Skin of body (tissue), 2 donors: ENCODE data around the gene VSX2. TPM values are rescaled to one million over a fixed set of nuclear protein-coding genes. Genes with fewer than 3 reads are reported as not detected.
"Not testable (repeated sequence)": the region's sequence is repeated elsewhere in the genome, so short reads cannot be mapped to it uniquely, and the experiment has no call there.

Experiments
- DNase-seq: peaks from one replicate; lab custom pipeline; 2025; lab: John Stamatoyannopoulos, UW
- total RNA-seq: library from RNA; depleted of rRNA; stranded (reverse); fragments of >200 nt; gene quantifications from one replicate; pipeline ENCODE4 v1.2.3, GENCODE V29; 2014

Gene VSX2
- total RNA-seq, 1 donor from 2014 or later: not detected

DNA sequence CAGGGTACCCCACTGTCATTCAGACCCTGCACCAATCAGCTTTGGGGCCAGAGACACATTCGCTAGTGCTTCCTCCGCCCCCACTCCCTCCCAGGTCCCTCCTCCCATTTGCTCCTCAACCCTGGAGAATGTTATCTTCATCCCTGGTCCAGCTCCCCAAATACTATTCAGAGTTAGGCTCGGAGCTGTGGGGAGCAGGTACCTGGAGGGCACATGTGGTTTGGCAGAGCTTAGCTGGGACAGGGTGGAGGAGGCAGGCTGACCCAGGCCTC lies 19.5 kb downstream of the VSX2 start:
- DNase-seq: no peak

DNA sequence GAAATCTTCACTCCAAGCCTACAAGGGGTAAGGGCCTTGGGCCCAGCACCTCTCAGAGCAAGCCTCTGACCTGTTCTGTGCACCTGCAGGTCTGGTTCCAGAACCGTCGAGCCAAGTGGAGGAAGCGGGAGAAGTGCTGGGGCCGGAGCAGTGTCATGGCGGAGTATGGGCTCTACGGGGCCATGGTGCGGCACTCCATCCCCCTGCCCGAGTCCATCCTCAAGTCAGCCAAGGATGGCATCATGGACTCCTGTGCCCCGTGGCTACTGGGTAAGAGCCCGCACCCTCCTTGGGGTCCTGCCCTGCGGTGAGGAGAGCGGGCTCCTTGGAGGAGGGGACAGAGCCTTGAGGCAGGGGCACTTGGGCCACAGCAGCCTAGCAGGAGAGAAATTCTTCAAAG lies 20.3 kb downstream of the VSX2 start:
- no peak for DNase-seq

DNA sequence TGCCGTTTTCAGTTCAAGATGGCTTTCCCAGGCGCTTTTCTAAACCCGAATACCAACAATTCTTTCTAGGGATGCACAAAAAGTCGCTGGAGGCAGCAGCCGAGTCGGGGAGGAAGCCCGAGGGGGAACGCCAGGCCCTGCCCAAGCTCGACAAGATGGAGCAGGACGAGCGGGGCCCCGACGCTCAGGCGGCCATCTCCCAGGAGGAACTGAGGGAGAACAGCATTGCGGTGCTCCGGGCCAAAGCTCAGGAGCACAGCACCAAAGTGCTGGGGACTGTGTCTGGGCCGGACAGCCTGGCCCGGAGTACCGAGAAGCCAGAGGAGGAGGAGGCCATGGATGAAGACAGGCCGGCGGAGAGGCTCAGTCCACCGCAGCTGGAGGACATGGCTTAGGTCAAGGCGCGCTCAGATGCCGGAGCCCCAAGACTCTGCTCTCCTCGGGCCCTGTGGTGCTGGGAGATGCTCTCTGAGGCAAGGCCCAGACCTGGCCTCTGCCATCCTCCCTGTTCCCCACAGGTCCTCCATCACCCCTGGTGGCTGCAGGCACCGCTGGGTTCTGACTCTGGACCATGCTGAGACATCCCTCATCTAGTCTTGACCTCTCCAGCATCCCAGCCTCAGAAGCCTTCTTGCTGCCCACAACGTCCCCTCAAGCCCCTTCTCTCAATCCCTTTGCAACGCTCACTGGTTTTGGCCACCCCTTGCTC lies 21.4 kb downstream of the VSX2 start:
- no peak for DNase-seq

DNA sequence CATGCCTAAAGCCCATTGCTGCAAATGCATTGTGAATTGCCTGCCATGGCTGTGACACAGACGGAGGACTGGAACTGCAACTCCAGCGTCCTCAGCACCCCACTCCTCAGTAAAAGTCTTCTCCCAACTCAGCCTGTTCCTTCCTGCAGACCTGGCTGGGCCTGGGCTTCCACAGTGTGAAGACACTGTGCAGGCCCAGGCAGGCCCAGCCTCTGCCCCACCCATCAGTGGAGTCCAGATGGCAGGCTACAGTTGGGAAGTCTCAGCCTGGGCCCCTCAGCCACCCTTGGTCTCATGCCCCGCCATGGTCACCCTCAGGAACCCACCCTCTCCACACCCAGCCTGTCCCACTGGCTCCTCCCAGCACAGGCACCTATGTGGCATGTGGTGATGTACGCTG lies 22.0 kb downstream of the VSX2 start:
- no peak for DNase-seq

DNA sequence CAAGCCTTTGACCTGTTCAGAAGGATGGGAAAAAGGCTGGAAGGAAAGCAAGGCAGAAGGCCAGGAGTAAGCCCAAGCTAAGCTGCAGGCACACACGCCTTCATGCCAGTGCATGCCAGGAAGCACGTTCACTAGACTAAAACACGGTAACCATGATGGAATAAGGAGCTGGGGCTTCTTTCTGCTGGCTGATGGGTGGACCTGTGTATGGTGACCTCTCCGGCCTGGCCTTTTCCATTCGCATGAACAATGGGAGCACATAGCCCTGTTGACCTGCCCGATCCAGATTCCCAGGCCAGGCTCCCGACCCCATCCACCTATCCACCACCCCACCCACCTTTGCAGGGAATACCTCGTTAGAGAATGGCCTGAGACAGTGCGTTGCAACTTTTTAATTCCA lies 22.8 kb downstream of the VSX2 start:
- no peak for DNase-seq

DNA sequence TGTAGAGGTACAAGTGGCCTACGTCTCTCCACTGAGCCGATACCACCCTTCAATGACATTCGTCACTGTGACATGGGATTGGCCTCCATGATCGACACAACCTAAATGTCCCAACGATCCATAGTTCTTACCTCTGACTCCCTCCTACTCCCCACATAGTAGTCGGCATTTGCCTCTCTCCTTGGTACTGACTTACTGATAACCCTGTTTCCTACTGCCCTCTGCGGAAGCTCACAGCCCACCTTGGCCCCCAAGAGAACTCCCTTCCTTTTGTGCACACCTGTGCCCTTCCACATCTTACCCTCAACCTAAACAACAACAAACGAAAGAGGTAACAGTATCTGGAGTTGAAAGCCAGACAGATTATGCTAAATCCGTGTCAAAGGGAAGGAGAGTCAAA lies 23.9 kb downstream of the VSX2 start:
- DNase-seq: no peak

DNA sequence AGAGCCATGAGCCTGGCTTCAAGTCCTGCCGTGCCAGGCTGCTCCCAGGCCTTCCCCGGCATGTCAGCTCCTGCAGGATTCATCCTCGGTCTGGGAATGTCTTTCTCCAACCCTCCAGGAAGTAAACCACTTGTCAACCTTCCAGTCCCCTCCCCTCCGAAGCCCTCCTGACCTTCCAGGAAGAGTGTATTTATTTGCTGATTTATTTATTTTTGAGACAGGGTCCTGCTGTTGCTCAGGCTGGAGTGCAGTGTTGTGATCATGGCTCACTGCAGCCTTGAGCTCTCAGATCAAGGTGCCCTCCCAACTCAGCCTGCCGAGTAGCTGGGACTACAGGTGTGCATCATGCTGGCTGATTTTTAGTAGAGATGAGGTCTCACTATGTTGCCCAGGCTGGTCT lies 24.7 kb downstream of the VSX2 start:
- no peak for DNase-seq

DNA sequence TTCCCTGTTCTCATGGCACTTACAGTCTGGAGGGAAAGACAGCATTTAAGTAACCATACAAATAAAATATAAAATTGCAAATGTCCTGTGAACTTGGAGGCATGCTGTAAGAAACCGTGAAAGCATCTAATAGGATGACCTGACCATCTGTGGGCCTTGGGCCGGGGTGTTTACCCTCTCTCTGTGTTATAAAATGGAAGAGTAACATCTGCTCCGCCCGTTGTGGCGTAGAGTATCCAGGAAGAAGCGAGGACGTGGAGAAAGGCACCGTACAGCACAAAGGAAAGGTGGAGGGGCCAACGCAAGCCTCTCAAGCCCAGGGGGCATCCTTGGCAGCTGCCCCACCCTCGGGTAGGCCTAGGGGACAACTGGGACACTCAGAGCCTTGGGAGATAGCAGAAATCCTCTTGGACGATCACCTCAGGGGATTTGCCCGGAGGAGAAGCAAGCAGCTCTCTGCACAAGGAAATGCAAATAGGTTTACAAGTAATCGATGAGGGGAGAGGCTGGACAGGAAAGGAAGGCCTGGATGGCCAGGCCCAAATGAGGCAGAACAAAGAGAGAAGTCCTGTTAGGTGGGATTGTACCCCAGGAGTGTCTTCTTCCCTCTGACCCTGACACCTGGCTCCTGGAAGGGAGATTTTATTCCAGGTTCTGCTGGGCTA lies 26.2 kb downstream of the VSX2 start:
- no peak for DNase-seq

DNA sequence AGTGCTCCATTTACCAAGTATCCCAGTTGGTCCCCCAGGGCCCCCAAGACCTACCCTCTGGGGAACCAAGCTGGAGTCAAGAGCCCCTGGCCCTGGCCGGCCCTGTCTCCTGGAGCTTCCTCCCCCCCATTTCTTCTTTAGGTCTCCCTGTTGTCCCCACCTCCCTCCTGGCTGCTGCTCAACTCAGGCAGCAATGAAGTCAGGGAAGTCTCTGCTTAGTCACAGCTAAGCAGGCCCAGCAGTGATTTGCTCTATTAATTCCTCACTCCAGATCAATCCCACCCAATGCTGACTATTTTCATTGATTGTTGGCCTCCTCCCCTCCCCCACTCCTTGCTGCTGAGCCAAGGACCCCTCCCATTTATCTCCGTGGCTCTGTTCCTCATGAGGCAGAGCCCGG lies 28.3 kb downstream of the VSX2 start:
- no peak for DNase-seq

DNA sequence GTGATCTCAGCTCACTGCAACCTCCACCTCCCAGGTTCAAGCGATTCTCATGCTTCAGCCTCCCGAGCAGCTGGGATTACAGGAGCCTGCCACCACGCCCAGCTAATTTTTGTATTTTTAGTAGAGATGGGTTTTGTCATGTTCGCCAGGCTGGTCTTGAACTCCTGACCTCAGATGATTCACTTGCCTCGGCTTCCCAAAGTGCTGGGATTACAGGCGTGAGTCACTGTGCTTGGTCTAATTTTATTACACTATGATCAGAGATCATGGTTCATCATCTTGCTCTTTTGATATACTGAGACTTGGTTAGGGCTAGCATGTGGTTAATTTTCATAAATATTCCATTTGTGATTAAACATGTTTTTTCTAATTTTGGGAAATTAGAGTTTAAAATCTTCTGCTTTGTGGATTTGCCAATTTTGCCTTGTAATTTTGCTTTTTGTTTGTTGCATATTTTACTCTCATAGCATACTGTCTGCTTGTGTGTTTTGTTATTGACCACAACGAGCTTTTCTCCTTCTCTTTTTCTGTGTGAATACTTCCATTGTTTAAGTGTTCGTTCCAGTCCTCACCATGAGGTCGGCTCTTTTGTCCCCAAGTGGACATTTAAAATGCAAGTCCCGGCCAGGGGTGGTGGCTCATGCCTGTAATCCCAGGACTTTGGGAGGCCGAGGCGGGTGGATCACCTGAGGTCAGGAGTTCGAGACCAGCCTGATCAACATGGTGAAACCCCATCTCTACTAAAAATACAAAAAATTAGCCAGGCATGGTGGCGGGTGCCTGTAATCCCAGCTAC lies 31.3 kb downstream of the VSX2 start:
- not testable (repeated sequence) for DNase-seq

DNA sequence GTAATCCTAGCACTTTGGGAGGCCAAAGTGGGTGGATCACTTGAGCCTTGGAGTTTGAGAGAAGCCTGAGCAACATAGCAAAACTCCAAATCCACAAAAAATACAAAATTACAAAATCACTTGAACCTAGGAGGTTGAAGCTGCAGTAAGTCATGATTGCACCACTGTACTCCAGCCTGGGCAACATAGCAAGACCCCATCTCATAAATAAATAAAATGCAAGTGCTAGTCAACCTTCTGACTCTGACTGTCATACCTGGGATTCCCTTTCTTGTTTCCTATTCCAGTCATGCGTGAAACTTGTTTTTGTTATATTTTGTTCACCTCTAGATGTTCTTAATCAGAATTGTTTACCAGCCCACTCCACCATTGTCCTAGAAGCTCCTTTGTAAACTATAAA lies 32.1 kb downstream of the VSX2 start:
- no peak for DNase-seq

DNA sequence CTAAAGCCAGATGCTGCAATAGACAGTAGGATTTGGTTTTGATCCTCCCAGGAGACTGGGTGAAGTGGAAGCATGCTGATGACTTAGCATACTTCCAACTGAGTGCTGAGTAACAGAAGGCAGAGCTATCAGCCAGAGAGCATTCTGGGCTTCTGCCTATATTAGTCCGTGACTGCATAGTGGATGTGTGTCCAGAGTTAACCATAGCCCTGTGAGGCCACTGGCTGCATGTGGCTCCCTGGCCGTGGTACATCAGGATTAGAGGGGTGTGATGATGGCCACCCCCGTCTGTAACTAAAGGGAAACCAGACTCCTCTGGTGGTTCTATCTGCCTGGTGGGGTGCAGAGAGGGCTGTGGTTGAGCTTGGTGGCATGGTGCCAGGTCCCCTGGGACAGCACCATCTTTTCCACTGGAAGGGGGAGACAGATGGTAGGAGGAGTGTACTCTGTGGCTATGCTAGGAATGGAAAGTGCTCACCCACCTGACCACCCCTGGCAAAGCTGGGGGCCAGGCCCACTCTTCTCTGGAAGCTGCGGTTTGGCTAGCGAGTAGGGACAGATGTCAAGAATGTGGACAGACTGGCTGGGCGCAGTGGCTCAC lies 36.1 kb downstream of the VSX2 start:
- DNase-seq: no peak

DNA sequence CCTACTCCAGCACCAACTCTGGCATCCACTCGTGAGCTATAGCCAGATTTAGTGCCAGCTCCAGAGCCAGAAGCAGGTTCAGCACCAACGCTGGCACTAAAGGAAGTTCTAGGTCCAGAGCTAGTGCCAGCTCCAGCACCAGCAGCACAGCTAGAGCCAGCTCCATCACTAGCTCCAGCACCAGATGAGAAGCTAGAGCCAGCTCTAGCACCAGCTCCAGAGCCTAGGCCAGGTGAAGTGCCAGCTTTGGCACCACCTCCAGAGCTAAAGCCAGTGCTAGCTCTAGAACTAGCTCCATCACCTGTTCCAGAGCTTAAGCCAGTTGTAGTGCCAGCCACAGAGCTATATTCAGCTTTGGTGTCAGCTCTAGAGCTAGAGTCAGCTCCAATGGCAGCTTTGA lies 38.8 kb downstream of the VSX2 start:
- DNase-seq: no peak

DNA sequence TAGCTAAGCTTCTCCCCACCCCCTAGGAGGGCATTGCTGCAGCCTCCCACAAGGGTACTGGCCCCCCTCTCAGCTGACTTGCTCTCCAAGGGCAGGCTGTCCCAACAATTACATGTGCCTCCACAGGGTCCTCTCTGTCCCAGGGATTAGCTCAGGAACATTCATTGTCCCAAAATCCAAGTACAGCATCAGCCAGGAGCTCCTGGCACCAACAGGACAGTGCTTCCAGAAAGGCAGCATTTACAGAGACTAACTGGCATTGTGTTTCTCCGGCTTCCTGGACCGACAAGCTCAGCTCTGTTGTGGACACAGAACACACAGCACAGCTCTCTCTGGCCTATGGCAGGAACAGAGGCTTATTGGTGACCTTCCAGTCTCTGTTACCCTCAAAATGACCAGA lies 41.8 kb downstream of the VSX2 start:
- DNase-seq: no peak

DNA sequence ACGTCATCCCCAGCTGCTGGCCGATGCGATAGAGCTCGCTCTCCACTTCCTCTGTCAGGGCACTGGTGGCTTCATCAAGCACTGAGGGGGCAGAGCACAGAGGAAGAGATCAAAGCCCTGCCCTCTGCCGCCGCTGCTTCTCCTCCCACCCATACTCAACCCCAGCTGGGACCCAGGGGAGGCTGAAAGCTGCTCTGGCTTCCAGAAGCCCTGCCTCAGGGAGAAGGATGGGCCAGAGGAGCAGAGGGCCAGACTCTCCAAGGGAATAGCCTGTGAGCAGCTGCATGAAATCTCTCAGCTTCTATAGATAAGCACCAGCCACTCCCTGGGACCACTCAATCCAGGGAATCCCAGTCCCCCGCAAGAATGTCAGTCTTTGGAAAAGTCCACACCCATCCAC lies 47.5 kb downstream of the VSX2 start:
- no peak for DNase-seq

DNA sequence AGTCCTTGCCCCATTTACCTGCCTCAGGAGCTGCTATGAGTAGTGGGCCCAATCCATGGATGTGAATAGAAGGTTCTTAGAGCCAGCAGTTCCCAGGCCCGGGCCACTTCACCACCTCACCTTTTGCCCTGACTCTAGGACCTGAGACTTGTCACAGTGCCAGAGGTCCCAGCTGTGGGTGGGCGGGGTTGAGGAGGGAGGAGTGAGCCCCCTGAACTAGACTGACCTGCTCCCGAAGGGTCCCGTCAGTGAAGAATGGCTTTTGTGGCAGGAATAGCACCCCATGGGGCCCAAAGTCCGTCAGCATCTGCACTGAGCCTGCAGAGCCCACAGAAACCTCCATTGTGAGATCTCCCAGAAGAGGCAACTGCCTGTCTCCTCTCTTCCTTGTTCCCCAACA lies 50.6 kb downstream of the VSX2 start:
- DNase-seq: no peak

DNA sequence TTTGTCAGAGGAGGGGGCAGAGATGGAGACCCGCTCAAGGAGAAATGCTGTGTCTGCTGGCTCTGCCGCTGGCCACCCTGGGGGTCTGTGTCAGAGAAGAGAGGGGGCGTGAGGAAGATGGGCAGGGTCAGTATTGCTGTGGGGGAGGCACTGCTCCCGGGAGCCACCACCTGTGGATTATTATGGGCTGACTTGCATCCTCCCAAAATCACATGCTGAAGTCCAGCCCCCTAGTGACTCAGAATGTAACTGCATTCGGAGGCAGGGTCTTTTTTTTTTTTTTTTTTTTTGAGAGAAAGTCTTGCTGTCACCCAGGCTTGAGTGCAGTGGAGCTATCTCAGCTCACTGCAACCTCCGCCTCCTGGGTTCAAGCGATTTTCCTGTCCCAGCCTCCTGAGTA lies 51.2 kb downstream of the VSX2 start:
- DNase-seq: no peak

DNA sequence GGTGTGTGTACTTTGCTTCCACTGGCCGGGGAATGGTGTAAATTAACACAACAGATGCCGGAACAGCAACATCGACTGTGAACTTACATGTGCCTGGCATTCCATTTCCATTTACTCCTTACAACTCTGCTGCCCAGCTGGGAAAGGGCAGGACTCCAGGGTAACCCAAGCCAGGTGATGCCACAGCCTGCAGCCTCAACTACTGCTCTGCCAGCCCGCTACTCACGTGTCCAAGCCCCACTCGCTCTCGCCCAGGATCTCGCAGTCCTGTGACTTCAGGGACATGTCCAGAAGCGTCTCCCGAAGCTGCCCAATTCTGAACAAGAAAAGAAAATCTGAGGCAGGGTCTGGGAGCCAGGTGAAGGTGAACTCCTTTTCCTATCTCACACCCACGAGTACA lies 52.8 kb downstream of the VSX2 start:
- no peak for DNase-seq

DNA sequence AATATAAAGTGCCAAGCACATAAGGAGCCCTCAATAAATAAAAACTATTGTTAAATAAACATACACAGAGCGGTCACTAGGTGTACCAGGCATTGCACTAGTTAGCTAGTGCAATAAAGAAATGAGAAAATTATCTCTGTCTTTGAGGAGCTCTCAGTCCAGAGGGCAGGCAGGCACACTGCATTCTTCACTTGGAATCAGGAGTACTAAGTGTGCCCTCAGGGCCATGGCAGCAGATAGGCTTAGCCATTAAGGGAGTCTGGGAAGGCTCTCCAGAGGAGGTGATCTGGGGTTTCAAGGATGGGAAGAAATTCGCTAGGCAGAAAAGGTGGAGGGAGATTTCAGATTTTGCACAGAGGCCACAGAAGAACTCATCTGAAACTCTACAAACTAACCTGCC lies 54.4 kb downstream of the VSX2 start:
- no peak for DNase-seq

DNA sequence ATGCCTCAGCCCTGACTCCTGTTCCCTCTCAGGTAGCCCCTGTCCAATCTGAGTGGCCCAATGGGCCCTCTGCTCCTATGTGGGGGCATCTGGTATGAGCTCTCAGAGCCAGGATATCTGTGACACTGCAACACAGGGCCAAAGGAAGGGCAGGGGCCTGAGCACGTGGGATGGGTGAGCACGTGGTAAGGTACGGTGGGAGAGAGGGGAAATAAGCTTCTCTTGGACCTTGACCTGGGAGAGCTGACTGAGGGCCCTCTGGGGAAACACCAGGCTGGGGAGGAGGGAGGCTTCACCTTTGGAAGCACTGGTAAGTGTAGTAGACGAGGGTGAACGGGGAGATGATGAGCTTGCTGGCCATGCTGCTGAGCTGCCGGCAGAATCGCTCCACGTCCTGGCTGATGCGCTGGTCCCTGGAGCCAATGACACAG lies 56.8 kb downstream of the VSX2 start:
- no peak for DNase-seq

DNA sequence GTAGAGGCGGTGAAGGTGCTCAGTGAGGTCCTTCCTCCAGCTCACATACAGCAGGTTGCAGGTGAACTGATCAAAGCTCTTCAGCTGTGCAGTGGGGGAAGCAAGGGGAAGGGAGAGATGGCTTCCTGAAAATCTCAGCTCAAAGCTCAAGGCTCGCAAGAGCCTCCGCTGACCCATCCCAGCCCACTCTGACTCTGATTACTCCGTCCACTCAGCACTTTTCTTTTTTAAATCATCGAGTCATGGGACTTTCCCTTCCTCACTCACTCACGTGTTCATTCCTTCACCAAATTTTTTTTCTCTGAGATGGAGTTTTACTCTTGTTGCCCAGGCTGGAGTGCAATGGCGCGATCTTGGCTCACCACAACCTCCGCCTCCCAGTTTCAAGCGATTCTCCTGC lies 58.7 kb downstream of the VSX2 start:
- no peak for DNase-seq

DNA sequence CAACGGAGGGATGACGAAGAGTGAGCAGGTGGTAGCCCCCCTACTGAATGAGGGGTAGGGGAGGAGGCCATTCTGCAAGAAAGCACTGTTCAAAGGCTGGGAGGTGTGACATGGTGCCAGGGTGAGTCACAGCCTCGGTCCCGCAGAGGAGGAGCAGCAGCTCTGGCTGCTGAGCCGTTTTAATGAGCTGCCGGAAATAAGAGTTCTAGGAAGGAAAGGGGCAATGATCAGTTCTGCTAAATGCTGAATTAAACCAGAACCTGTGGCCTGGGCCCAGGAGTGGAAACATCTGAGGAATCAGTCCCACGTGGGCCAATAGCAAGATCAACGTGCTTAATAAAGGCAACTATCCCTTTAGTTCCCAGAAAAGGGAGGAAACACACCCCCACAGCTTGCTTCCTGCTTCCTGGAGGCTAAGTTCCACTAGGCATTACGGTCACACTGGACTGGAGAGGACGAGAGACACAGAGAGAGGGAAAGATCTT lies 59.9 kb downstream of the VSX2 start:
- DNase-seq: peak; percentile 35
